Ishikawa (cell line): ENCODE results near the gene NPC2.
A peak's percentile ranks its signal among the peaks of the same experiment; 100 is the strongest.

Source experiments
- CEBPB ChIP-seq: IDR thresholded peaks from 2 replicates; pipeline ENCODE4 v1.6.1; 2012
- CREB1 ChIP-seq: IDR thresholded peaks from 2 replicates; pipeline ENCODE4 v1.6.1; 2012; ENCODE audit warnings: low read depth
- EGR1 ChIP-seq: IDR thresholded peaks from 2 replicates; pipeline ENCODE4 v1.6.1; 2012
- EP300 ChIP-seq: IDR thresholded peaks from 2 replicates; pipeline ENCODE4 v1.6.1; 2012; ENCODE audit warnings: borderline replicate concordance
- FOXM1 ChIP-seq: IDR thresholded peaks from 2 replicates; pipeline ENCODE4 v1.6.1; 2012; ENCODE audit warnings: low read depth, borderline replicate concordance
- NFIC ChIP-seq: IDR thresholded peaks from 2 replicates; pipeline ENCODE4 v1.6.1; 2012
- RAD21 ChIP-seq: IDR thresholded peaks from 2 replicates; pipeline ENCODE4 v1.6.1; 2012; ENCODE audit warnings: low read depth
- TAF1 ChIP-seq: IDR thresholded peaks from 2 replicates; pipeline ENCODE4 v1.6.1; 2012; ENCODE audit warnings: low read depth, mild to moderate bottlenecking
- TCF12 ChIP-seq: IDR thresholded peaks from 2 replicates; pipeline ENCODE4 v1.6.1; 2012; ENCODE audit warnings: low read depth
- TEAD4 ChIP-seq: IDR thresholded peaks from 2 replicates; pipeline ENCODE4 v1.6.1; 2012
- USF1 ChIP-seq: IDR thresholded peaks from 2 replicates; pipeline ENCODE4 v1.6.1; 2012
- YY1 ChIP-seq: IDR thresholded peaks from 2 replicates; pipeline ENCODE4 v1.6.1; 2012; ENCODE audit warnings: low read depth
- ZBTB7A ChIP-seq: IDR thresholded peaks from 2 replicates; pipeline ENCODE4 v1.6.1; 2012; ENCODE audit warnings: low read depth
- TF ChIP-seq, protein P1 (sequence below): IDR thresholded peaks from 2 replicates; pipeline ENCODE4 v1.6.1; 2012
- TF ChIP-seq, protein P2 (sequence below): IDR thresholded peaks from 2 replicates; pipeline ENCODE4 v1.6.1; 2012; ENCODE audit warnings: low read depth, mild to moderate bottlenecking

NPC2 gene

GRCh38 chr14:74535756-74536325 is 42.7 kb upstream of the NPC2 start:
- TF ChIP-seq EP300 (no peak), TEAD4 (no peak), YY1 (no peak), TAF1 (no peak), ZBTB7A (no peak), NFIC (no peak), FOXM1 (no peak), USF1 (no peak), CEBPB (no peak)
- TF ChIP-seq, protein P1, sequence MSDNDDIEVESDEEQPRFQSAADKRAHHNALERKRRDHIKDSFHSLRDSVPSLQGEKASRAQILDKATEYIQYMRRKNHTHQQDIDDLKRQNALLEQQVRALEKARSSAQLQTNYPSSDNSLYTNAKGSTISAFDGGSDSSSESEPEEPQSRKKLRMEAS = no peak

GRCh38 chr14:74533576-74533975 is 40.5 kb upstream of the NPC2 start:
- TF ChIP-seq TAF1 (no peak), NFIC (no peak)

DNA sequence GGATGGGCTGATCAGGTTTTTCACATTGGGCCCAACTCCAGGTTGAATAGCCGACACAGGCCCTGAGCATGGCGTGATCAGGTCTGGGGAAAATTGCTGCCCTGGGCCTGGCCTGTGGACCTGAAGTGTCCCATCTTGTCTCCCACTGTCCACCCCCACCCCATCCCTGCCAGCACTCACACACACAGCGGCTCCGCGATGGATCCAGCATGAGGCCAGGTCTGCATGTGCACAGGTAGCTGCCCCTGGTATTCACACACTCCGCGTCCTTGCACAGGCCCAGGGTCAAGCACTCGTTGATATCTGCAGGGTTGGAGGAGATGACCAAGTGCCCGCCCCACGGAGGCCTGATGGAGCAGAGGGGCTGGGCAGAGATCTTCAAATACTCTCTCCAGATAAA is 39.1 kb upstream of the NPC2 start:
- TF ChIP-seq FOXM1 = no peak
- no peak for TF ChIP-seq NFIC
- TF ChIP-seq USF1 = no peak
- no peak for TF ChIP-seq TCF12
- no peak for TF ChIP-seq CREB1

- TF ChIP-seq USF1 (no peak), RAD21 (peak; percentile 40; the same call in 1 of the 2 replicates)
Observed at GRCh38 chr14:74531467-74531866, 38.4 kb upstream of the NPC2 start.

- TF ChIP-seq TCF12 = no peak
- TF ChIP-seq RAD21 = no peak
- no peak for TF ChIP-seq FOXM1
- no peak for TF ChIP-seq TAF1
- no peak for TF ChIP-seq EP300
- TF ChIP-seq, protein P2, sequence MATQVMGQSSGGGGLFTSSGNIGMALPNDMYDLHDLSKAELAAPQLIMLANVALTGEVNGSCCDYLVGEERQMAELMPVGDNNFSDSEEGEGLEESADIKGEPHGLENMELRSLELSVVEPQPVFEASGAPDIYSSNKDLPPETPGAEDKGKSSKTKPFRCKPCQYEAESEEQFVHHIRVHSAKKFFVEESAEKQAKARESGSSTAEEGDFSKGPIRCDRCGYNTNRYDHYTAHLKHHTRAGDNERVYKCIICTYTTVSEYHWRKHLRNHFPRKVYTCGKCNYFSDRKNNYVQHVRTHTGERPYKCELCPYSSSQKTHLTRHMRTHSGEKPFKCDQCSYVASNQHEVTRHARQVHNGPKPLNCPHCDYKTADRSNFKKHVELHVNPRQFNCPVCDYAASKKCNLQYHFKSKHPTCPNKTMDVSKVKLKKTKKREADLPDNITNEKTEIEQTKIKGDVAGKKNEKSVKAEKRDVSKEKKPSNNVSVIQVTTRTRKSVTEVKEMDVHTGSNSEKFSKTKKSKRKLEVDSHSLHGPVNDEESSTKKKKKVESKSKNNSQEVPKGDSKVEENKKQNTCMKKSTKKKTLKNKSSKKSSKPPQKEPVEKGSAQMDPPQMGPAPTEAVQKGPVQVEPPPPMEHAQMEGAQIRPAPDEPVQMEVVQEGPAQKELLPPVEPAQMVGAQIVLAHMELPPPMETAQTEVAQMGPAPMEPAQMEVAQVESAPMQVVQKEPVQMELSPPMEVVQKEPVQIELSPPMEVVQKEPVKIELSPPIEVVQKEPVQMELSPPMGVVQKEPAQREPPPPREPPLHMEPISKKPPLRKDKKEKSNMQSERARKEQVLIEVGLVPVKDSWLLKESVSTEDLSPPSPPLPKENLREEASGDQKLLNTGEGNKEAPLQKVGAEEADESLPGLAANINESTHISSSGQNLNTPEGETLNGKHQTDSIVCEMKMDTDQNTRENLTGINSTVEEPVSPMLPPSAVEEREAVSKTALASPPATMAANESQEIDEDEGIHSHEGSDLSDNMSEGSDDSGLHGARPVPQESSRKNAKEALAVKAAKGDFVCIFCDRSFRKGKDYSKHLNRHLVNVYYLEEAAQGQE = no peak
- TF ChIP-seq CREB1 = no peak
- TF ChIP-seq, protein P1 = no peak
- TF ChIP-seq YY1 = no peak
- no peak for TF ChIP-seq ZBTB7A
- TF ChIP-seq NFIC = no peak
- no peak for TF ChIP-seq EGR1
- TF ChIP-seq TEAD4 = no peak
- no peak for TF ChIP-seq USF1
- TF ChIP-seq CEBPB = no peak
Observed at GRCh38 chr14:74531006-74531405, 37.9 kb upstream of the NPC2 start.

- no peak for TF ChIP-seq TEAD4
- no peak for TF ChIP-seq TAF1
- no peak for TF ChIP-seq NFIC
- no peak for TF ChIP-seq USF1
- no peak for TF ChIP-seq CEBPB
- TF ChIP-seq EP300 = no peak
- no peak for TF ChIP-seq CREB1
Observed at GRCh38 chr14:74528886-74529285, 35.8 kb upstream of the NPC2 start.

- TF ChIP-seq USF1 = no peak
- TF ChIP-seq NFIC = no peak
- TF ChIP-seq TAF1 = no peak
- no peak for TF ChIP-seq TCF12
- TF ChIP-seq FOXM1 = no peak
- TF ChIP-seq, protein P2 = no peak
- TF ChIP-seq CEBPB = no peak
Observed at GRCh38 chr14:74528406-74528805, 35.3 kb upstream of the NPC2 start.
